HG03196 (cell line): ENCODE results near the gene SLC7A14.

Source experiments
- ATAC-seq: cut with Tn5 transposase; IDR thresholded peaks from one replicate; pipeline ENCODE4 v1.9.1; 2021; ENCODE audit not compliant: unreplicated experiment

Gene SLC7A14

GRCh38 chr3:170539897-170540296, 46.0 kb downstream of the SLC7A14 start:
- ATAC-seq, result no peak

GRCh38 chr3:170536712-170537111, 49.2 kb downstream of the SLC7A14 start:
- ATAC-seq, result no peak

GRCh38 chr3:170534227-170534626, 51.6 kb downstream of the SLC7A14 start:
- no peak for ATAC-seq

DNA sequence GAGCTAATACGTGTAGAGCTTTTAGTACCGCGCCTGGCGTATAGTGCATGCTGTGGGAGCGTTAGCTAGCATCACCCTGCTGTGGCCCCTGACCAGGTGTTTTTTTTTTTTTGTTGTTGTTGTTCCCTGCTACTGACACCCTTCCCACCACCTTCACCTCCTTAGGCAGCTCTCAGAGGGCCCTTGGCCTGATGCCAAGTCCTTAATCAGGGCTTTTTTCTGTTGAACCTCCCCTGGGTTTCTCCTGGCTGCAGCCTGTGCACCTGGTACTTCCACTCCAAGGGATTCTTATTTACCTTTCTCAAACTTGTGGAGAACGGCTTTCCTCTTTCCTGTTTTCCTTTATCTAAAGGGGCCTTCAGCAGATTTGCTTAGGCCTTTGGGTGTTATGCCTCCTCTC, 53.3 kb downstream of the SLC7A14 start:
- no peak for ATAC-seq

DNA sequence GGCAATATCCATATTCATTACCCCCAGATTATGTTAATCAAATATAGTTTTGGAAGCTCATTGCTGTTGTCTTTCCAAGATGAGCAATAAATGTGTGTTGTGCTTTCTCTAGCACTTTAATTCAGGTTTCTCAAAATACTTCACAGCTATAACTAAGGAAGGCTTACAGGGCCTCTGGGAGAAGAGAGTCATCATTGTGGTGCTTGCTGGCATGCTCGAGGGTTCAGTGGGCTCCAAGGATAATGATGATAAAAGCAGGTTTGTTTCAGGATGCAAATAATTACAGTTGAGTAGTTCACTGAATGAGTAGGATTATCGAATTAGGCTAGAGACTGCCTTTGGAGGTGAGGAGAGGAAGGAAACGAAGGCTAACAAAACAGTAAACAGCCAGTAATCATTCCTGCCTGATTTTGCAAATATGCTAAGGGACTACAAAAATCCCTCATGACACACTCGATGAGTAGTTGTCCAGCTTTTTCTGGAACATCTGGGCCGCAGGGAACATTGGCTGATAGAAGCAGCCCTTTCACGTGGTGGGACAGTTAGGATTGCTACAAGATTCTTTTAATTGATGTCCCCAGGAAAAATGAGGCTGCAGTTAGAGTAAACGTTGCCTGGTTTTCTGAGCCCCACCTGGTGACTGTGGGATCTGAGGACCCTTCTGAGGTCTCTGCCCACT, 54.1 kb downstream of the SLC7A14 start:
- no peak for ATAC-seq

DNA sequence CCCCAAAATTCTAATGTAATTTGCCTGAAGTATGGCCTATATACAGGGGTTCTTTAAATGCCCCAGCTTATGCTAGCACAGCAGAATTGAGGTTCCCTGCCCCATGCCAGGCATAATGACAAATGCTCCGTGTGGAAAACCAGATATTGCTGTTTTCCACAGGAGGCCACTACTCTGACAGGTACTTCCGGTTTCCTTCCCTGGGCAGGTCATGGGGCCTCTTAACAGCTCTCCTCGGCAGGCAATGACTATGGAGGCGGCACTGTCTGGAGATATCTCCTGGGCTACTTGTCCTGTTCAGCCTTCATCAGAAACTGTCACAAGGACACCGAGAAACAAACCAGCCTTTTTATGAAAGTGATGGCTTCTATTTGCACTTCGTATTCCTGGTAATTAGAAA, 54.8 kb downstream of the SLC7A14 start:
- ATAC-seq, result no peak

- ATAC-seq, result no peak
These were observed 56.0 kb downstream of the SLC7A14 start for GRCh38 chr3:170529912-170530311.

GRCh38 chr3:170529346-170529745, 56.5 kb downstream of the SLC7A14 start:
- ATAC-seq, result no peak

DNA sequence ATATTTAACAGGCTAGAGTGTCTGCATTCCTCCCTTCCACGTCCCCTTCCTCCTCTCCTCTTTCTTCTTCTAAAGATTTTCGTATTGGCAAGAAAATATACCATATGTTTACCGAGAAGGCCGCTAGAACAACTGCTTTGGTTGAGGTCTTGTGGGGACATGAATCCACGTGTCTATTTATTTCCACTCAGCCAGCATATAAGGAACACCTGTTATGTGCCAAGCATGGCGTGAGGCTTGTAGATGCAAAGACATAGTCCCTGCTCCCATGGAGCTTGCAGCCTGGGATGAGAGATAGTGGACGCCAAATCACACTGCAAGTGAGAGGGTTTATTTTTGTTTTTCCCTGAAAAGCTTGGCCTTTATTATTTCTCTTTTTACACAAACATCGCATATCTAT, 57.1 kb downstream of the SLC7A14 start:
- no peak for ATAC-seq

- ATAC-seq, result no peak
These were observed 61.8 kb downstream of the SLC7A14 start for GRCh38 chr3:170524073-170524472.

DNA sequence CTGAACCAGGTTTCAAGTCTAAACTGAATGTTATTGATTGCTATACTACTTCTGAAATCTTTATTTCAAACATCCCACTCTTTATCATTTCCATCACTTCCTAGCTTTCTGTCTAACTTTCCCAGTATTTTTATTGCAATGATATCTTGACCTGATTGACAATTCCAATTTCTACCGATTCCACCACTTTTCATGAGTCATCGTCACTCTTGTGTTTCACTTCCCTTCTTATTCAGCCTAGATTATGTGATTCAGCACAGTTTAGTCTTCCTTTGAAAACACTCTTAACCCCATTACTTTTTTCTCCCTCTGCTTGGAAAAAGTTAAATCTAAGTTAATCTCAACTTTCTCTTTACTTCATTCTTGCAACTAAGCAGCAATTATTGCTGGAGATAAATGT, 62.6 kb downstream of the SLC7A14 start:
- ATAC-seq, result no peak

DNA sequence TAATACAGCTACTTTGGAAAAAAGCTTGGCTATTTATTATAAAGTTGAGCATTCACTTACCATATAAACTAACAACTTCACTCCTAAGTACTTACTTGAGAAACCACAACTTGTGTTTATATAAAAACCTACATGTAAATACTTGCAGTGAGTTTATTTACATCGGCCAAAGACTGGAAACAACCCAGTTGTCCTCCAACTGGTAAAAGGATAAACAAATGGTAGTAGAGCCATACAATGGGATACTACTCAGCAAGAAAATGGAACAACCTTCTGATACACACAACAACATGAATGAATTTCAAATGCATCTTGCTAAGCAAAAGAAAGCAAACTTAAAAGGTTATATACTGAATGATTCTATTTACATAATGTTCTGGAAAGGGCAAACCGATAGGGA, 63.7 kb downstream of the SLC7A14 start:
- no peak for ATAC-seq

GRCh38 chr3:170520996-170521395, 64.9 kb downstream of the SLC7A14 start:
- no peak for ATAC-seq

GRCh38 chr3:170517242-170517945, 68.5 kb downstream of the SLC7A14 start:
- no peak for ATAC-seq

GRCh38 chr3:170513642-170514041, 72.2 kb downstream of the SLC7A14 start:
- ATAC-seq, result no peak

GRCh38 chr3:170511371-170511770, 74.5 kb downstream of the SLC7A14 start:
- ATAC-seq, result no peak

- ATAC-seq, result no peak
These were observed 77.0 kb downstream of the SLC7A14 start for GRCh38 chr3:170508839-170509238.

DNA sequence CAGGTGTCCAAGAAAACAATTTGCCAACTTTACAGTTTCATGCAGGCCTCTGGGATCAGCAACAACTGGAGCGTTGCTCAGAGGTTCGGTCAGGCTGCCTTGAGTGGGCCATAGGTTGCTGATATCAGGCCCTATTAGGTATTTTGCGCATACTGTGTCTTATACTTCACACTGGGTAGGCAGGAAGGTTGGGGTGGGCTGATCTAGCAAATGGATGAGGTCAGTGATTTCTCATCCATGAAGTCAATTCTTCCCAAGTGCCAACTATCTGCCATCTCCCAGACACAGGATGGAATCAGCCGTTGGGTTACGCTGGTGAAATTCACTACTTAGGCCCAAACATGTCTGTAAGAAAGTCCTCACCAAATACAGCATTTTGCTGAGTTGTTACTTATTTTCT, 77.6 kb downstream of the SLC7A14 start:
- no peak for ATAC-seq

DNA sequence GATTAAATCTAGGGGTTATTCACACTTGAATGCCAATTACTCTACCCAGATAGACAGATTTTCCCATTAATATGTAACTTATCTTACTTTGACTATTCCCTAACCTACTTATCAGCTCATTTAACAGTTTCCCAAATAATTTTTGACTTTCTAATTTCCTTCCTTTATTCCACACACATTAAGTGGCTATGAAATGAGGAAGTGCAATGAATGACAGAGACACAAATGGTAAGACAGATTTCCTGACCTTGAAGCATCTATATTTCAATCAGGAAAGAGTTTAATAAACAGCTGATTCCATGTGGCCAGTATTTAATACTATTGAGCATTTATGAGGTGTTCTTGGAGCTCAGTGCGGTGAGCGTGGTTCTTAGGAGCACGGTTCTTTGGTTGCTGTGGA, 78.8 kb downstream of the SLC7A14 start:
- no peak for ATAC-seq

DNA sequence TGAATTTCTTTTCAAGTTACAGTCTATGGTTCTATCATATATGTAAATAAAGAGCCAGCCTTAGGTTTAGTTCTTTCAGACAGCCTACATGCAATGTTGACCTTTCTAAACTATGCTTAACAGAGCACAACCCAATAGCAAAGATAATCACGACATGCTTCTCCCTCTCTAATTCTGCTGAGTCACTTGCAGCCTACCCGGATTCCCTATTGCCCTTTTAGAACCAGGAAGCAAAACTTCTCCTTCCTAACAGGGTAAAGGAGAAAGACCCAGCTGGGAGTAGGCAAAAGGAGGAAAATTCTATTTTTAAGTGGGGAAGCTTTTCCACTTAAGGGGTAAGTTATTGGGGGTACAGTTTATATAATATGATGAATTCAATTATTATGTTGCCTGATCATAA, 79.3 kb downstream of the SLC7A14 start:
- ATAC-seq, result no peak

GRCh38 chr3:170502297-170502696, 83.6 kb downstream of the SLC7A14 start:
- ATAC-seq, result no peak

DNA sequence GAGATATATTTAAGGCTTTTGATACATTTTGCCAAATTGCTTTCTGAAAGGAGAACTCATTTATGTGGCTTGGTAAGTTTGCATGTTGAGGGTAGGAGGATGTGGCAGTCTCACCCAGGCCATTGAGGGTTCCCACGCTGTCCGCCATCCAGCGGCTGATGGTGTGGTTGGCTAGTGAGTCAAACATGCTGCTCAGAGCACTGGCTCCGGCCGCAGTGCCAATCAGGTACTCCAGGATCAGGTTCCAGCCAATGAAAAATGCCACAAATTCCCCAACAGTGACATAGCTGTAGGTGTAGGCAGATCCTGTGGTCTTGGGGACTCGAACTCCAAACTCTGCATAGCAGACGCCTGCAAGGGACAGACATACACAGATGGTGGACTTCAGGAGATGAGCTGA, 84.9 kb downstream of the SLC7A14 start:
- ATAC-seq, result no peak

DNA sequence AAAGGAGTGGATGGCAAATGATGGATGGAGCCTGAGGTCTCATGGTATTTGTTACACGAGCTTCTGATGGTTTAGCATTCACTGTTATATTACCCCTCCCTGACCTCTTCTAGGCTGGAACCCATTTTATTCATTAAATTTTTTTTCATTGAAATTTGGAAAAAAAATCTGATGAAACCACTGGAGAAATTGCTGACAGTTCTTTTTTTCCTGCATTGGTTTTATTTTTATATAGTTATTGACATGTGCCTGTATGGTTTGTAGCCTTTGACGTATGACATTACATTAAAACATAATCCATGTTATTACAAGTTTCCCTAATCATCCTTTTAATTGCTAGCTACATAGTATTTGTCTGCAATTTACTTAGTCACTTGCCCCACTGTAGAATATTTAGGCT, 85.4 kb downstream of the SLC7A14 start:
- no peak for ATAC-seq
